Common myeloid progenitor, CD34-positive (primary cell): ENCODE data around the gene MAGEA2B.
"Not testable (repeated sequence)": the region's sequence is repeated elsewhere in the genome, so short reads cannot be mapped to it uniquely, and the experiment has no call there.

Experiments
- CTCF ChIA-PET: fragments of 350-600 bp; sonication (Branson Sonifier 250); formaldehyde crosslinking; loops from one replicate; lab custom pipeline; 2021; ENCODE audit warnings: antibody characterized with exemption; lab: Charles Lee
- POLR2A ChIA-PET: fragments of 350-600 bp; sonication (Branson Sonifier 250); formaldehyde crosslinking; loops from one replicate; lab custom pipeline; 2021; ENCODE audit warnings: antibody characterized with exemption; lab: Charles Lee
- DNase-seq, 3 donors: peaks; one replicate each; pipeline versions ENCODE4 v3.0.0 to v3.0.0-alpha.2; 2013
- H3K27ac ChIP-seq, 2 experiments: 1 replicate in 1 of 2; 2 replicates in 1 of 2; pipeline ENCODE4 v1.7.0; 2013; ENCODE audit warnings: inconsistent platforms in 2 of 2, low read length in 2 of 2, mild to moderate bottlenecking in 2 of 2, low read depth in 1 of 2, moderate library complexity in 1 of 2; ENCODE audit not compliant: severe bottlenecking in 2 of 2, insufficient read depth in 1 of 2, poor library complexity in 1 of 2
- H3K27me3 ChIP-seq, 5 experiments: replicated peaks in 2 of 5; 1 replicate in 3 of 5; 2 replicates in 2 of 5; pipeline versions ENCODE4 v1.6.1 to v1.7.0; 2013; ENCODE audit warnings: low read length in 4 of 5, mild to moderate bottlenecking in 2 of 5, moderate library complexity in 2 of 5, inconsistent platforms in 1 of 5; ENCODE audit not compliant: insufficient read depth in 5 of 5, control insufficient read depth in 4 of 5
- H3K36me3 ChIP-seq, 4 experiments: 1 replicate in 2 of 4; 2 replicates in 2 of 4; pipeline versions ENCODE4 v1.6.1 to v1.7.0; 2013; ENCODE audit warnings: low read length in 3 of 4, control low read depth in 1 of 4, mild to moderate bottlenecking in 1 of 4; ENCODE audit not compliant: control insufficient read depth in 4 of 4, insufficient read depth in 4 of 4
- H3K4me1 ChIP-seq, 4 experiments: 1 replicate in 3 of 4; 2 replicates in 1 of 4; pipeline versions ENCODE4 v1.6.1 to v1.7.1; 2013; ENCODE audit warnings: low read length in 3 of 4, mild to moderate bottlenecking in 3 of 4, control low read depth in 1 of 4, inconsistent platforms in 1 of 4, moderate library complexity in 1 of 4; ENCODE audit not compliant: control insufficient read depth in 4 of 4, insufficient read depth in 4 of 4; ENCODE audit errors: control extremely low read depth in 1 of 4
- H3K4me3 ChIP-seq, 7 experiments: 1 replicate in 4 of 7; 2 replicates in 3 of 7; pipeline versions ENCODE4 v1.5.1 to v1.7.0; 2013; ENCODE audit warnings: mild to moderate bottlenecking in 7 of 7, low read length in 6 of 7, moderate library complexity in 6 of 7, inconsistent platforms in 2 of 7, low read depth in 2 of 7, control low read depth in 1 of 7; ENCODE audit not compliant: insufficient read depth in 4 of 7, control insufficient read depth in 1 of 7; ENCODE audit errors: extremely low read depth in 1 of 7
- H3K9me3 ChIP-seq, 5 experiments: 1 replicate in 4 of 5; 2 replicates in 1 of 5; pipeline versions ENCODE4 v1.6.1 to v1.7.1; 2013; ENCODE audit warnings: low read length in 4 of 5, mild to moderate bottlenecking in 2 of 5, inconsistent platforms in 1 of 5, low read depth in 1 of 5, moderate library complexity in 1 of 5; ENCODE audit not compliant: control insufficient read depth in 4 of 5, insufficient read depth in 2 of 5; ENCODE audit errors: control extremely low read depth in 1 of 5
- WGBS: methylation state at CpG from one replicate; pipeline ENCODE4 v1.1.5; 2013; ENCODE audit not compliant: insufficient coverage; 5-methylcytosine and 5-hydroxymethylcytosine counted together

MAGEA2B gene

GRCh38 chrX:152761582-152761981 is 47.2 kb downstream of the MAGEA2B start:
- POLR2A ChIA-PET, H3K27ac ChIP-seq, H3K9me3 ChIP-seq, H3K36me3 ChIP-seq, H3K4me1 ChIP-seq, H3K27me3 ChIP-seq, H3K4me3 ChIP-seq, DNase-seq, CTCF ChIA-PET: not testable (repeated sequence)
- no CpG with 5 or more reads among the region's 7 CpGs for WGBS

DNA sequence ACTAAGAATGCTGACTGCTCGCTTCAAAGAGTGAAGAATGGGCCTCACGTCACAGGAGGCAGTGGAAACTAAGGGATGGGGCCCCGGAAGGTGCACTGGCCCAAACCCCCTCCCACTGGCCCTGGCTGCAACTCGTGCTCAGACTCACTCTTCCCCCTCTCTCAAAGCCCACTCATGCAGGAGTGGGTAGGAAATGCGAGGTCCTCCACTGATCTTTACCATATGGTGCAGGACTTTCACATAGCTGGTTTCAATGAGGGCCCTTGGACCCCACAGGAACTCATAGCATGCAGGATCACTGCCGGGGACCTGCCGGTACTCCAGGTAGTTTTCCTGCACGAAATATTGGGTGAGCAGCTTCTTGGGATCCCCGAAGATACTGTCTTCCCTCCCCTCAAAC is 52.1 kb downstream of the MAGEA2B start:
- H3K4me1 ChIP-seq, CTCF ChIA-PET, H3K27me3 ChIP-seq, H3K9me3 ChIP-seq, H3K36me3 ChIP-seq, POLR2A ChIA-PET, DNase-seq, H3K27ac ChIP-seq, H3K4me3 ChIP-seq: not testable (repeated sequence)
- WGBS, result 84% methylated on average over 6 of the region's 9 CpGs
